ENCODE results near the gene NDUFS4. TPM values are rescaled to one million over a fixed set of nuclear protein-coding genes. Genes with fewer than 3 reads are reported as not detected.

Gene NDUFS4
- total RNA-seq, 4 donors from 2014 or later = 78.5 to 120 (median 90.3) TPM

DNA sequence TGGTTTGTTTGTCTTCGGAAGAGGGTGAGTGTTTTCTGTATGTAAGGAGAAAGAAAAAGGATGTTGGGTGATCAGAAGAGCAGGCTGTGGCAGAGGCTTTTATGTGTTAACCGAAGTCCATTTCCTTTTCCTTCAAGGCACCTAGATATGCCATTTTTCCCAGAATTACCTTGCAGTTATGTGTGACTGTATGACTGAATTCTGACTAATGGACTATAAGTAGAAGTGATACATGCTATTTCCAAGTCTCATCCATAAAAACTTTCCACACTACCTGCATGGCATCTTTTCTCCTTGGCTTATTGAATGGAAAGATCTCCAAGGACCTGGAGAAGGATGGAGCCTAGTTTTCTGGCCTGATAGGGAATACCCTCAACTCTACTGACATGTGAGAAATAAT lies 10.6 kb upstream of the NDUFS4 start:
- Histone ChIP-seq H3K27ac (replicated peaks in 1 of 4) (no peak overlapping the region), H3K4me3 (no peak overlapping the region), H3K4me1 (no peaks in the 10 kb centered on the region), H3K36me3 (no peaks in the 10 kb centered on the region), H3K27me3 (peaks cover 0 to 5% (median 0%) of the 10 kb centered on the region in 4 donors), H3K9me3 (no peaks in the 10 kb centered on the region)
- 95% methylated on average over 2 of the region's 2 CpGs for WGBS
- DNase-seq (ENCODE audit: extremely low spot score) = no peak
- TF ChIP-seq POLR2AphosphoS5 (IDR thresholded peaks at IDR 0.05) (no peak), POLR2A (IDR thresholded peaks at IDR 0.05; ENCODE audit: low read depth) (no peak), EP300 (IDR thresholded peaks at IDR 0.05) (no peak)
- TF ChIP-seq, protein P1, sequence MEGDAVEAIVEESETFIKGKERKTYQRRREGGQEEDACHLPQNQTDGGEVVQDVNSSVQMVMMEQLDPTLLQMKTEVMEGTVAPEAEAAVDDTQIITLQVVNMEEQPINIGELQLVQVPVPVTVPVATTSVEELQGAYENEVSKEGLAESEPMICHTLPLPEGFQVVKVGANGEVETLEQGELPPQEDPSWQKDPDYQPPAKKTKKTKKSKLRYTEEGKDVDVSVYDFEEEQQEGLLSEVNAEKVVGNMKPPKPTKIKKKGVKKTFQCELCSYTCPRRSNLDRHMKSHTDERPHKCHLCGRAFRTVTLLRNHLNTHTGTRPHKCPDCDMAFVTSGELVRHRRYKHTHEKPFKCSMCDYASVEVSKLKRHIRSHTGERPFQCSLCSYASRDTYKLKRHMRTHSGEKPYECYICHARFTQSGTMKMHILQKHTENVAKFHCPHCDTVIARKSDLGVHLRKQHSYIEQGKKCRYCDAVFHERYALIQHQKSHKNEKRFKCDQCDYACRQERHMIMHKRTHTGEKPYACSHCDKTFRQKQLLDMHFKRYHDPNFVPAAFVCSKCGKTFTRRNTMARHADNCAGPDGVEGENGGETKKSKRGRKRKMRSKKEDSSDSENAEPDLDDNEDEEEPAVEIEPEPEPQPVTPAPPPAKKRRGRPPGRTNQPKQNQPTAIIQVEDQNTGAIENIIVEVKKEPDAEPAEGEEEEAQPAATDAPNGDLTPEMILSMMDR (IDR thresholded peaks at IDR 0.05) = no peak
- intact Hi-C loops (cut with DNase I) = no loop called here

DNA sequence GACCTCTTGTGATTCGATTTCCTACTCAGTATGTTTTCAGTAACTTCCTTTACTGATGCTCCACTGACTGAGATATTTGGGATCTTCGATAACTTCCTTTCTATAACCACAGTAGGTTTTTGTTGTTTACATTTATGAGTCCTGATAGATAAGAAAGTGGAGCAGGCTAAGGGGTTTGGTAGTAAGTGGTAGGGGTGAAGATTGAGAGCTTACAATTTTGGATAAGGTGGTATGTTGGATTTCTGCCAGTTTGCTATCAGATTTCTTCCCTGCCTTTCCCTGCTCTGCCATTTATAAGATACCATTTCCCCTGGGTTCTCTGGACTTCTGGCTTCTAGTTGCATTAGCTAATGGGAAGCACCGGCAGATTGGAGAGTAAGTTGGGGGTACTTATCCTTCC lies 7.9 kb upstream of the NDUFS4 start:
- no peak for TF ChIP-seq POLR2A (IDR thresholded peaks at IDR 0.05; ENCODE audit: low read depth)
- TF ChIP-seq POLR2AphosphoS5 (IDR thresholded peaks at IDR 0.05) = no peak
- no peak for TF ChIP-seq EP300 (IDR thresholded peaks at IDR 0.05)
- TF ChIP-seq, protein P1 (IDR thresholded peaks at IDR 0.05) = no peak
- no peak overlapping the region for H3K4me3 ChIP-seq
- no peaks in the 10 kb centered on the region for H3K9me3 ChIP-seq
- H3K27ac ChIP-seq (replicated peaks in 1 of 4) = no peak overlapping the region
- H3K36me3 ChIP-seq = no peaks in the 10 kb centered on the region
- no peaks in the 10 kb centered on the region for H3K4me1 ChIP-seq
- WGBS = 77% methylated on average over 3 of the region's 3 CpGs
- no peak for DNase-seq (ENCODE audit: extremely low spot score)
- intact Hi-C loops (cut with DNase I) = no loop called here
- peaks cover 0 to 5% (median 0%) of the 10 kb centered on the region in 4 donors for H3K27me3 ChIP-seq

DNA sequence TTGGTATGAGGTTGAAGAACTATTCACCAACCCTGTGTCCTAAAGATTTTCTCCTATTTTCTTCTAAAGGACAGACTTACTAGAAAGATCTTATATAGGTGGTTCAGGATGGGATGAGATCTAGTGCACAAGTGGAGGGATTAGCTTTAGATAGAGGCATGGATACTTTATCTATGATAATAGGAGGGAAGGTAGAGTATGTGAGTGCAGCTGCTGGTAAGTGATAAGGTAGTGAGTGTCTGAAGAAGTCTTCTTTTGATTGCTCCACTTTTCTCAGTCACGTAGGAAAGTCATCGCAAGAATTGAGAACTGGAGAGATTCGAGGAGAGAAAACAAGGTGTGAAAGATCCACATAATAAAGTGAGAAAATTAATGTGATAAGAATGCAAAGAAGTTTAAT lies 6.0 kb upstream of the NDUFS4 start:
- intact Hi-C loops (cut with DNase I) = no loop called here
- Histone ChIP-seq H3K36me3 (no peaks in the 10 kb centered on the region), H3K27me3 (peaks cover 0 to 5% (median 0%) of the 10 kb centered on the region in 4 donors), H3K9me3 (no peaks in the 10 kb centered on the region), H3K4me3 (no peak overlapping the region), H3K27ac (replicated peaks in 1 of 4) (no peak overlapping the region), H3K4me1 (no peaks in the 10 kb centered on the region)
- DNase-seq (ENCODE audit: extremely low spot score) = no peak
- 92% methylated on average over 3 of the region's 3 CpGs for WGBS
- TF ChIP-seq POLR2A (IDR thresholded peaks at IDR 0.05; ENCODE audit: low read depth) = no peak
- TF ChIP-seq POLR2AphosphoS5 (IDR thresholded peaks at IDR 0.05) = no peak
- TF ChIP-seq EP300 (IDR thresholded peaks at IDR 0.05) = no peak
- TF ChIP-seq, protein P1 (IDR thresholded peaks at IDR 0.05) = no peak

DNA sequence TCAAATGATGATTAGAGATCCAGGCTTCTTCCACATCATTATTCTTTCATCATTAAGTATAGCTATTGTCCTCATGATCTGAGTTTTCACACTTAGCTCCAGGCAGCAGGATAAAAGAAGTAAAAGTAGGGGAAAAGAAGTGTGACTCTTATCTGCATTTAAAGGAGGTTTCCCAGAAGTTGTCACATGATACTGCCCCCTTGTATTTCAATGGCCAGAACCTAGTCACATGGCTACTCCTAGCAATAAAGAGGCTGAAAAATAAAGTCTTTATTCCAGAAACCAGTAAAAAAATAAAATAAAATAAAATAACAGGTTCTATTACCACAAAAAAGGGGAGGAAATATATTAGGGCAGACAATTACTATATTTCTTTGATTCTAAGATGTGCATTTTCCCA lies 5.3 kb upstream of the NDUFS4 start:
- no peaks in the 10 kb centered on the region for H3K36me3 ChIP-seq
- no peak overlapping the region for H3K4me3 ChIP-seq
- TF ChIP-seq POLR2AphosphoS5 (IDR thresholded peaks at IDR 0.05) (no peak), EP300 (IDR thresholded peaks at IDR 0.05) (no peak), POLR2A (IDR thresholded peaks at IDR 0.05; ENCODE audit: low read depth) (no peak)
- TF ChIP-seq, protein P1 (IDR thresholded peaks at IDR 0.05) = no peak
- DNase-seq (ENCODE audit: extremely low spot score) = no peak
- H3K4me1 ChIP-seq = peaks cover 0 to 4% (median 1%) of the 10 kb centered on the region in 4 donors
- H3K9me3 ChIP-seq = no peaks in the 10 kb centered on the region
- H3K27me3 ChIP-seq = peaks cover 0 to 5% (median 0%) of the 10 kb centered on the region in 4 donors
- intact Hi-C loops (cut with DNase I) = no loop called here
- H3K27ac ChIP-seq (replicated peaks in 1 of 4) = no peak overlapping the region

DNA sequence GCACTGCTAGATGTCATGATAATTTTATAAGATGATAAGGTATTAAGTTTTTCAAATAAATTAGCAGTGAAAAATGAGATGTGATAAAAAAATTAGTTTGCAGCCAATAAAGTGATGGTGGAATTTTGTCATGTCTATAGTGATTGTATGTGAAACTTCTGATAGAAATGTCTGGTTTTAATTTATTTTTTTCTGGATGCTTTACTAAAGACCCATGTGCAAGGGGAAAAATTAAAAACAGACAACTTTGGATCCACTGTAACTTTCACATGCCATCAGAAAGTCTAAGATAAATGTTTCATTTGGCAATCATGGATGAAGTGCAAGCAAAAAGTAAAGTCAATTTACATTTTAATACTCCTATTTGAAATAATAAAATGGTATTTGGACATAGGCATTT lies 4.4 kb upstream of the NDUFS4 start:
- TF ChIP-seq, protein P1 (IDR thresholded peaks at IDR 0.05) = no peak
- TF ChIP-seq EP300 (IDR thresholded peaks at IDR 0.05) (no peak), POLR2A (IDR thresholded peaks at IDR 0.05; ENCODE audit: low read depth) (no peak)
- peaks cover 0 to 5% (median 0%) of the 10 kb centered on the region in 4 donors for H3K27me3 ChIP-seq
- H3K4me1 ChIP-seq = peaks cover 0 to 5% (median 1%) of the 10 kb centered on the region in 4 donors
- no peaks in the 10 kb centered on the region for H3K9me3 ChIP-seq
- no peak overlapping the region for H3K27ac ChIP-seq (replicated peaks in 1 of 4)
- intact Hi-C loops (cut with DNase I) = no loop called here
- no peaks in the 10 kb centered on the region for H3K36me3 ChIP-seq
- no peak for DNase-seq (ENCODE audit: extremely low spot score)
- H3K4me3 ChIP-seq = no peak overlapping the region

Data from esophagus muscularis mucosa (tissue), 4 donors.